NCI-H2196 treated with DMSO at 0.1 percent for 48 hours (cell line): Measurements from ENCODE around the gene PLTP.

Experiments
- DNase-seq: peaks from one replicate; lab custom pipeline; 2025; ENCODE audit not compliant: unreplicated experiment; lab: John Stamatoyannopoulos, UW

PLTP gene

DNA sequence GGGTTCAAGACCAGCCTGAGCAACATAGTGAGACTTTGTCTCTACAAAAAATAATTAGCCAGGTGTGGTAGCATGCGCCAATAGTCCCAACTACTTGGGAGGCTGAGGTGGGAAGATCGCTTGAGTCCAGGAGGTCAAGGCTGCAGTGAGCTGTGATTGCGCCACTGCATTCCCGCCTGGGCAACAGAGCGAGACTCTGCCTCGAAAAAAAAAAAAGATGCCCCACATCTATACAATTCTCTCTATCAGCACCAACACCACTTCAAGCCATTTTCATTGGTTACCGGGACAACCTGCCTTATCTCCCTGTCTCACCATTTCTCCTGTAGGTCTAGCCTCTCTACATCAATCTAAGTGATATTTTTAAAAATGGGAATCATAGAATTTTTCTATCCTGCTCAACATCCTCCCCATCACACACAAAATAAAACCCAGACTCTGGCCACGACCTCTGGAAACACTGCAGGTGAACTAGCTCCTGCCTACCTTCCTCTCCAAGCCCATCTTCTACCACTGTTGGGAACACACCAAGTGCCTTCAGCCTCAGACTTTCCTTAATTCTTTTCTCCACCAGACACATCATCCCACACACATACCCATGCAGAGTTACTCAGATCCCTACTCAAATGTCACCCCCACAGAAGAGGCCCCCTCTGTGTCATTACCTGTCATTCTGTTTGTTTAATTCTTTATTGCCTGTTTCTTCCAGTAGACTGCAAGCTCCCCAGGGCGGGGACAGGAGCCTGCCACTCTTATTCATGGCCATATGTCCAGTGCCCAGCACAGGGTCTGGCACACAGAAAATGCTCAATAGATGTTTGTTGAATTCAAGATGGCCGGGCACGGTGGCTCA, 9.6 kb upstream of the PLTP start:
- no peak for DNase-seq

DNA sequence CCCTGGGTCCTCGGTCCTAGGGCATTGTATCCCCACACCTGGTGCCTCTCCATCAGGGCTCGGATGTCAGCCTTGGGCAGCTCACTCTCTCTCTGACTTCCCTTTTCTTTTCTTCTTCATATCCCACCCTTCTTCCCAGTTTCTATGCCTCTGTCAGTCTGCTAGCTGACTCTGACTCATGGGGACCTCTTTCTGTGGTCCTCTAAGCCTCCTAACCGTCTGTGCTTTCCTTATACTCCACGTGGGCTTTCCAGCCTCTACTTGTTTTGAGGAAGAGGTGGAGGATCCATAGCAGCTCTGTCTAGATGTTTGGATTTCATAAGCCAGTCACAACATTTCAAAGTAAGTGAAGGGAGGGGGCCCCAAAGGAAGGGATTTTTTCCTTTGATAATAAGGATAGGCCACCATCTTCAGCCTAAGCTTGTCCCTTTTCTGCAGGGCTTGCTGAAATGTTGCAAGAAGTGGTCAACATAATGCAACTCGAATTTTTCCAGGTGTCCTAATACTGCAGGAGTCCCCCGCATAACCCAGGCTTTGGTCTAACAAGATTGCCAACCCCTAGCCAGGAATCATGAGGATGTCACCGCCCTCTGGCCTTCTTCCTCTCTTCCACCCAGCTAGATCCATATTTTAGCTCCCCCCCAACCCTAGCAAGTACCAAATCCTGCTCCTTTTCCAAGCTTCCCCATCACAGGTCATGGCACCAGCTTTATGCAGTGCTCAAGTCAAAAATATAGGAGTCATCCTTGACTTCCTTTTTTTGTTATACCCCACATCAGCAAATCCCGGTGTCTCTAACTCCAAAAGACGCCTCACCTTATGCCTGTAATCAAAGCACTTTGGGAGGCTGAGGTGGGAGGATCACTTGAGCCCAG, 8.7 kb upstream of the PLTP start:
- DNase-seq: no peak

DNA sequence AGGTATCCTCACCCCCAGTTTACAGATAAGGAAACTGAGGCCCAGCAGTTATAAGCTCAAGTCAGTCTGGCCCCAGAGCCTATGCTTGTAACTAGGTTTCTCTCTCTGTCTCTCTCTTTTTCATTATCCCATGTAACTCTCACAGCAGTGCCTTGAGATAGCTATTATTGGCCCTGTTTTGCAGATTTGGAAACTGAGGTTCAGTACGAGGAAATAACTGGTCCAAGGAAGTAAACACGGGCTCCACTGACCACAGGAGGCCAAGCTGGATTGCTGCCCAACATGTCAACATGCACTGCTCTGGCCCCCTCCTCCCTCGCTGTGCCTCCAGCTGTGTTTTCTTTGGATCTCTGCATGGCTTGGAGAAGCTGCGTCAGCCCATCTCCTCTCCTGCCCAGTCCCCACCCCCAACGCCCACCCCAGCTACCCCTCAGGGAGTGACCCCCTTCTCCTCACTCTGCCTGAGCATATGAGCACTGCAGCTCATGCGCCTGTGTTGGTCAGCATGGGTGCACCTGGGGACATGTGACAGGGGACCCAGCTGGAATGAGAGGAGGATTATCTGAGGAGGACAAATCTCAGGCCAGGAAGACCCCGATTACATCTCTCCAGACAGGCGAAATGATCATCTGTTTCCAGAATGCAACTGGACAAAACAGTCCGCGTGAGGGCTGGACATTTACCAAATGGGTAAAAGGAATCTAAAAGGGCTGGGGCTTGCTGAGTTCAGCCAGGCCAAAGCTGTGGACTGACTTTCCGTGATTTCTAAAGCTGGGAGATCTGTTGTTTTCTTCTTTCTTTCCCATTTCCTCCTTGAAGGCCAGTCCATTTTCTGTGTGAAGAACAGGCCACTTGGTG, 7.8 kb upstream of the PLTP start:
- no peak for DNase-seq

DNA sequence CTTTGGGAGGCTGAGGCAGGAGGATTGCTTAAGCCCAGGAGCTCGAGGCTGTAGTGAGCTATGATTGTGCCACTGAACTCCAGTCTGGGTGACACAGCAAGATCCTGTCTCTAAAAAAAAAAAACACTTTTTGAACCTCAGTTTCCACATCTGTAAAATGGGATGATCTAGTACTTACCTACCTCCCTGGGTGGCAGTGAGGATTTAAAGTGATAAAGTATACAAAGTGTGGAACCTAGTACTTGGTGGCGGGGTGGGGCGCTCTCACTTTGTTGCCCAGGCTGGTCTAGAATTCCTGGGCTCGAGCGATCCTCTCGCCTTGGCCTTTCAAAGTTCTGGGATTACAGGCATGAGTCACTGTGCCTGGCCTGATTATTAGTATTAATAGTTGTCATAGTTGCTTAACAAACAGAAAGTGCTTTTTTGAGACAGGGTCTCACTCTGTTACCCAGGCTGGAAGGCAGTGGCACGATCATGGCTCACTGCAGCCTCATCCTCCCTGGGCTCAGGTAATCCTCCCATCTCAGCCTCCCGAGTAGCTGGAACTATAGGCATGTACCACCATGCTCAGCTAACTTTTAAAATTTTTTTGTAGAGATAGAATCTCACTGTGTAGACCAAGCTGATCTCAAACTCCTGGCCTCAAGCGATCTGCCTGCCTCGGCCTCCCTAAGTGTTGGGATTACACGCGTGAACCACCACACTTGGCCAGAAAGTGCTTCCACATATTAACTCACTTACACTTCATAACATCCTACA, 7.0 kb upstream of the PLTP start:
- DNase-seq: no peak

DNA sequence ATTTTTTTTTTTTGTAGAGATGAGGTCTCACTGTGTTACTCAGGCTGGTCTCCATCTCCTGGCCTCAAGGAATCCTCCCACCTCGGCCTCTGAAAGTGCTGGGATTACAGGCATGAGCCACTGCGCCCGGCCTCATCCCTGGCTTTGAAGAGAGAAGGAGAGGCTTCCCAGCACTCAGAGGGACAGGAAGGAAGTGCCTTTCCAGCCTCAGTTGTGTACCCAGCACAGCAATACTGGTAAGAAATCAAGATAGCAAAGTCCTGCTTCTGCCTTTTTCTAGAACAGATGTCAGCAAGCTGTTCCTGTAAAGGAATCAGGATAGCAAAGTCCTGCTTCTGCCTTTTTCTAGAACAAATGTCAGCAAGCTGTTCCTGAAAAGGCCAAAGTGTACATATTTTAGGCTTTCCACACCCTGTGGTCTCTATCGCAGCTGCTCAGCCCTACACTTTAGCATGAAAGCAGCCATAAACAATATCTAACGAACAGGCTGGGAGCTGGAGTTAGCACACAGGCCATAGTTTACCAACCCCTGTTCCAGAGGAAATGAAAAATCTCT, 6.3 kb upstream of the PLTP start:
- DNase-seq: no peak

DNA sequence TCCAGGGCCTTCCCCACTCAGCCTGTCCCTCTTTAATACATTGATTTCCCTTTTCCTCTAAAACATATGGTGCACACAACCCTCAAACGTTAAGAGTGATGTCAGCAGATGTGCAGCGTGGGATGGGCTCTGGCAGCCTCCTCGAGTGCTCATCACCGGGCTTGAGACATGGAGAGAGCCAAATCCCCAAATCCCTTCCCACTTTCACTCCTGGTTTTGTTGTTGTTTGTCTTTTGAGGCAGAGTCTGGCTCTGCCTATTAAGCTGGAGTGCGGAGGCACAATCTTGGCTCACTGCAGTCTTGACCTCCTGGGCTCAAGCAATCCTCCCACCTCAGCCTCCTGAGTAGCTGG, 5.8 kb upstream of the PLTP start:
- DNase-seq: no peak

DNA sequence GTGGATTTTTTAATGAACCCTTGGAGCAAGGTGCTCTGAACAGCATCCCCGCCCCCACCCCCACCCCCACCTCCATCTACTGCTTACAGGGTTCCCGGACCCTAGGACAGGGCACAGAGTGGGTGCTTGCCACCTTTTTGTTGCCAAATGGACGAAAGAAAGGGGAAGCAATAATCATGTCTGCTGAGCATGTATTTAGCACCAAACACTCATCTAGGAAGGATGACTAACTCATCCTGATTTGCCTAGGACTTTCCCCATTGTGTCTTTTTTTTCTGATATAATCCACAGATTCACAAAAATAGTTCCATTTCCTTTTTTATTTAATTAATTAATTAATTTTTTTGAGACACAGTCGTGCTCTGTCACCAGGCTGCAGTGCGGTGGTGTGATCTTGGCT, 1.2 kb upstream of the PLTP start:
- DNase-seq: no peak

DNA sequence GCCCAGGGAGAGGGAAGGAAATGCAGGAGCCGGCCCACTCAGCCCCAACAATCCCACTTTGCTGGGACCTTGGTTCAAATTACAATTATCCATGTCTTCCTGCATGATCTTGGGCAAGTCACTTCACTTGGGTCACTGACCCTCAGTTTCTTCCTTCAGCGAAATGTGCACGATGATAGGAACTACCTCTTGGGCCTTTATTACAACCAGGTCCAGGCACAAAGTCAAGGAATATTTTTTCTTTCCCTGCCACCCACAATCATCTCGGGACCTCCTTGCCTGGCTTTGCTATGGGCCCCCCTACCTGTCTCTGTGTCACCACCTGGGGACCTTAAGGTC, 358 bp upstream of the PLTP start:
- no peak for DNase-seq

DNA sequence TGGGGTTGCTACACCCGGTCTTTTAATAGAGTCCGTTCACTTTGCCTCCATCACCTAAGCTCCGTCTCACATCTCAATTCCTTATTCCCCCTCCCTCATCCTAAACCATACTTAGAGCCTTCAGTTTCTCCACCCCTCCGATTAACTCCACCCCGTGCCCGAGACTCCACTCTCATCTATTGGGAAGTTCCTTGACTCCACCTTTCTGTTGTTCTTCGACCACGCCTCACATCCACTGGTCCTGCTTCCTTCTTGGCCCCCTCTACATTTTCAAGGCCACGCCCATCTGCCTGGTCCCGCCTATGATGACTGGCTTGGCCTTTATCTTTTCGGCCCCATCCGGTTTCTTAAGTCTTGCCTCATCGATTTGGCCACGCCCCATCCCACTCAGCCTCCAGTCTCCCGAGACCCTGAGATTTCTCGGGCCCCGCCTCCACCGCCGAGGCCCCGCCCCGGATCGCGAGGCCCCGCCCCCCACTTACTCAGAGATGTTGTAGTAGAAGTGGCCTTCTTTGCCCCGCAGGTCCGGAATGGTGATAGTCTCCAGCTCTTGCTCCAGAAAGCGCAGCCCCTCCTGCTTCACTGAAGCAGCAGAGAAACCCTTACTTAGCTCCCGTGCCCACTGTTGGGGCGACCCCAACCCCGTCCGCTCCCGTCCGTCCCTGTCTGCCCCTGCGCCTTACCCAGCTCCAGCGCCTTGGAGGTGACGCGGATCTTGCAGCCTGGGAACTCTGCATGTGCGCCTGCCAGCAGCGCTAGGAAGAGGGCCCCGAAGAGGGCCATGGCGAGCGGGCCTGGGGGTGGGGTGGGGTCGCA, 1.1 kb downstream of the PLTP start:
- DNase-seq: no peak

DNA sequence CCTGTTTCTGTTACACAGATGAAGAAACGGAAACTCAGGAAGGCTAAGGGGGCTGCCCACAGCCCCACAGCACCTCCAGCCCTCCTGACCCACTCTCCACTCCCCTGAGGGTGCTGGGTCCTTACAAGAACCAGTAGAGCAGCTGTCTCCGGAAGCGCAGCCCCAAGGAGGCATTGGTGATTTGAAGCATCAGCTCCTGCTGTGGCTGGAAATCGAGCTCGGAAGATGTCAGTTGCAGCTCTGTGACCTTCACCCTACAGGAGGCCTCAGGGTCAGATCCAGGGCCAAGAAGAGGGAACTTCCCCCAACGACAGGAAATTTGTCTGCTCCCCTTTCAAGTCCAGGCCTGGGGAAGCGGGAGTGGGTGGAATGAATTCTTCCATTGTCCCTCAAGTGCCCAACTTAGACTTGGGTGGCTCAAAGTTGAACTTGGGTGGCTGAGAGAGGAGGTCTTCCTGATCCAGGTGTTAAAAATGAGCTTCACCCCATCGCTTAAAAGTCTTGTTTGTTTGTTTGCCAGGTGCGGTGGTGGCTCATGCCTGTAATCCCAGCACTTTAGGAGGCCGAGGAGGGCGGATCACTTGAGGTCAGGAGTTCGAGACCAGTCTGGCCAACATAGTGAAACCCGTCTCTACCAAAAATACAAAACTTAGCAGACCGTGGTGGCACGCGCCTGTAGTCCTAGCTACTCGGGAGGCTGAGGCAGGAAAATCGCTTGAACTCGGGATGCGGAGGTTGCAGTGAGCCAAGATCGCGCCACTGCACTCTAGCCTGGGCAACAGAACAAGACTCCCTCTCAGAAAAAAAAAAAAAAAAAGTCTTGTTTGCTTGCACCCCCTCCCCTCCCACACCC, 1.9 kb downstream of the PLTP start:
- DNase-seq: no peak

DNA sequence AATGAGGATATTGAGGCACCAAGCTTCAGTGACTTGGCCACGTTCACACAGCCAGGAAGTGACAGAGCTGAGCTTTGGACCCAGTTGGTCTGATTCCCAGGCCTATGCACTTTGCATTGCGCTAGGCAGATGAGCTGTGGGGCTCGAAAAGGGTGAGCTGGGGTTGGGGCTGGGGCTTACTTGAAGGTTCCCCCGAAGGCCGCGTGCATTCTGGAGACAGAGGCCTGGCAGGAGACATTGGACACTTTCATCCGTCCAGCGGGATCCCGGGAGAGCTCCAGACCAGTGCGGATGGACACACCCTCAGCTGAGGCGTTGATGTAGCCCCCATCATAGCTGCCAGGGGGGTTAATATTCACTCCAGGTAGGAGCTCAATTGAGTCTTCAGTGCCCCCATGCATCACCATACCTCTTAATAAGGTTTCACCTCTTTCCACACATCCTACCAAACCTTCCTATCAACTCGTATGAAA, 2.6 kb downstream of the PLTP start:
- DNase-seq: no peak

DNA sequence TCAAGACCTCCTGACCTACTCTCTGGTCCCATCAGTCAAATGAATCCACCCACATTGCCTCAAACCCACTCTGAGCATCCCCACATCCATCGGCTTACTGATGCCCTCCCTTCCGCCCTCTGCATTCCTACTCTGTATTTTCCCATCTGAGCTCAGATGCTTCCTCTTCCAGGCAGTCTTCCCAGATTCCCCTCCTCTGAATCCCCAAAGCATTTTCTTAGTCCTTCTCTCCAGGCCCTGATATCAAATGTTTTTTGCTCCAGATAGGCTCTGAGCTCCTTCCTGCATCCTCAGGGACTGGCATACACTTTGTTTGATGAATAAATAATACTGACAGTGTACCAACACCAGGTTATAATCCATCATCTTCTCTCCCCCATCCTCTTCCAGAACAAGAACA, 3.9 kb downstream of the PLTP start:
- no peak for DNase-seq

DNA sequence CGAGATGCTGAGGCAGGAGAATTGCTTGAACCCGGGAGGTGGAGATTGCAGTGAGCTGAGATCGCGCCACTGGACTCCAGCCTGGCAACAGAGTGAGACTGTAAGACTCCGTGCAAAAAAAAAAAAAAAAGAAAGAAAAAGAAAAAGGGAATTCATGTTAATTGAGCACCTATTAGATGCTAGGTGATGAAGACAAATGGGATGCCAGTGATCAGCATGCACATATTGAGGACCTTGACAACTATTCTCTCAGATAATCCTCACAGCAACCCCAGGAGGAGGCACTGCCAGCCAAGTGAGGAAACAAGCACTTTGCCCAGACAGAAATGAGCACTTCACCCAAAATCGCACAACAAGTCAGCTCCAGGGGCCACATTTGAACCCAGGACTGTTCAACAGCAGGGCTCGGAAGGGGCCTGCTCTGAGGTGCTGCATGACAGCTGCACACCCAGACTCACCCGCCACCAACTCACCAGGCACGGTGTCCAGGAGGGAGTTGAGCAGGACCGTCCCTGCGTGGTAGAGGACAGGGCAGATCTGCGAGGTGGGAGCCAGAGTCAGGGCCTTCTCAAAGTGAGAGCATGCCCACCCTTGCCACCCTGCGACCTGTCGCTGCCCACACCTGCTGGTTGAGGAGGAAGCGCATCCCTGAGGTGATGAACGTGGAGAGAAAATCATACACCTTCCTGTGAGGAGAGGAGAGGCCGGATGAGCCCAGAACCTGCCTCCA, 4.6 kb downstream of the PLTP start:
- no peak for DNase-seq

DNA sequence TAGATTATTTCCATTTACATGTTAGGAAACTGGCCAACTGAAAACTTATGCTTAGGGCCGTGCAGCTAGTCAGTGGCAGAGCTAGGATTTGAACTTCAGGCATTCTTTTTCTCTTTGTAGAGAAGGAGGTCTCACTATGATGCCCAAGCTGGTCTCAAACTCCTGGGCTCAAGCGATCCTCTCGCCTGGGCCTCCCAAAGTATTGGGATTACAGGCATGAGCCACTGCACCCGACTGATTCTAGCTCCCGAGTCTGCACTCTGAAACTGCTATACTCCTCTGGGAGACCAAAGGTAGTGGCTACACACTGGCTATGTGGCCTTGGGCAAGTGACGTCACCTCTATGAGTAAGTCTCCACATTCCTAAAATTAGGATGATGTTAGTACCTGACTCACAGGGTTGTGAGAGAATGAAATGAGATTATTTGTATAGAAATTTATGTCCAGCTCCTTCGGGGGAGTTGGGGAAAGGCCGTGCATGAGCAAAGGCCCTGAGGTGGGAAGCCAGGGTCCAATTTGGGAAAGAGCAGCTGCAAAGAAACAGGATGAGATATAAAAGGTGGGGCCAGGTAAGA, 6.4 kb downstream of the PLTP start:
- DNase-seq: no peak

DNA sequence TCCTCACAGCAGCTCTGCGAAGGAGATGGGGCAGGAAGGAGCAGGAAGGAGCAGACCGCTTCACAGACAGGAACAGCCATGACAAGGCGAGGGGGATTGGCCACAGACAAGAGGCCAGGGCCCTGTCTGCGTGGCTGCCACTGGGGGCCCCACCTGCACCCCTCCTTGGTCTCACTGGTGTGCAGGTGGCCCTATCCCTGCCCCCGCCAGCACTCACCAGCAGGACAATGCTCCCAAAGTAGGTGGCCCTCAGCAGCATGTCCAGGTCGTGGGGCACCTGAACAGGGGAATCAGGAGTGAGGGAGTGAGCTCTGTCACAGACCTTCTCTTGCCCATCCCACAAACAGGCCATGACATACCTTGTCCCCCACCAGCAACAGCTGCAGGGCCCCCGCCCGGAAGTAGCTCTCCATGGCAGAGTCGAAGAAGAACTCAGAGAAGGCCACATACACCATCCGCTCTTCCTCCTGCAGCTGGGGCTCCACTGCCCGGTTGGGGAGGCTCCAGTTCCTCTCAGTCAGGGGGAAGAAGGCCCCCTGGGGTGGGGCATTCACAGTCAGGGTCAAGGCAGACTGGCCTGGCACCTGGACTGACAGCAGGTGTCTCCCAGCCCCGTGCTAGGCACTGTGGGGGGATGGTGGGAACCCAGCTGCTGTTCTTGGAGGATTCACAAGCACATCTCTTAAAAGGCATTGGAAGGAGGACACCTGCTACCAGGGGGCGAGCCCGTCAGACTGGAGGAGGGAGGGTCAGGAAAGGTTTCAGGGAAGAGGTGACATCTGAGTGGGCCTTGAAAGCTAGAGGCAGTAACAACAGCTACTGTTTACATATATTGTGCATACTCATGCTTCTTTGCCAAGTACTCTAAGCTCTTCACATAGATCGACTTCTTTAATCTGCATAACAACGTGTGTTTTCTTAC, 7.1 kb downstream of the PLTP start:
- DNase-seq: no peak

DNA sequence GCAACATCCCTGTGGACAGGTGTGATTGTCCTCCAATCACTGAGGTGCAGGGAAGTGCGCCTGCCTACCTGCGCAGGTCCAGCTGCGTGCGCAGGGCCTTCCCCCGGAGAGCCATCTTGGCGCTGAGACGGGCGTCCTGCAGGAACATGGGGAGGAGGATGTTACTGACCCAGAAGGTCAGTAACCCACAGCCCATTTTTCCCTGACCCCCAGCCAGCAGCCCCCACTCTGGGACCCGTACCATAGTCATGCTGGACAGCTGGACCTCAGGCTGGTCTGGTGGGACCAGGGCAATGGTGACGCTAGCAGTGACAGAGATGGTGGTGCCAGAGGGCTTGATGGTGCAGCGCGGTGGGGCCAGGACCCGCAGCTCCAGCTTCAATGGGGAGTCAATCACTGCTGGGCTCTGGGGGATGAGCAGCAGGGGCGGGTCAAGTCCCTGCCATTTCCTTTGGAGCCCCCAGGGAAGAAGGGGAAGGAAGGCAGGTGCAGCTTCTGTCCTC, 9.7 kb downstream of the PLTP start:
- DNase-seq: no peak
